Neural progenitor cell (in vitro differentiated cells): Measurements from ENCODE around the gene RTEL1.

ENCODE experiments used
- CTCF ChIP-seq: fragments of 200-600 bp; sonication (generic); IDR thresholded peaks from 2 replicates; pipeline ENCODE4 v1.5.1; 2017; ENCODE audit warnings: antibody characterized with exemption, mild to moderate bottlenecking
- EZH2 ChIP-seq: fragments of 200-600 bp; sonication (generic); IDR thresholded peaks from 2 replicates; pipeline ENCODE4 v1.6.1; 2017; ENCODE audit warnings: antibody characterized with exemption, mild to moderate bottlenecking, moderate library complexity
- EZH2phosphoT487 ChIP-seq: fragments of 200-600 bp; sonication (generic); IDR thresholded peaks from 2 replicates; pipeline ENCODE4 v1.6.1; 2017; ENCODE audit warnings: antibody characterized with exemption

- TF ChIP-seq CTCF = no peak
- no peak for TF ChIP-seq EZH2
- no peak for TF ChIP-seq EZH2phosphoT487
Measured at GRCh38 chr20:63692436-63693082, 34.4 kb downstream of the RTEL1 start.
